Hepatocyte (in vitro differentiated cells): ENCODE data around the gene AFAP1.

Experiments used
- CTCF ChIP-seq: fragments of 200-600 bp; sonication (generic); IDR thresholded peaks from 2 replicates; pipeline ENCODE4 v1.5.1; 2016; ENCODE audit warnings: antibody characterized with exemption, mild to moderate bottlenecking; ENCODE audit not compliant: poor library complexity
- EZH2 ChIP-seq: fragments of 200-600 bp; sonication (generic); IDR thresholded peaks from 2 replicates; pipeline ENCODE4 v1.6.1; 2016; ENCODE audit warnings: antibody characterized with exemption, mild to moderate bottlenecking, borderline replicate concordance

DNA sequence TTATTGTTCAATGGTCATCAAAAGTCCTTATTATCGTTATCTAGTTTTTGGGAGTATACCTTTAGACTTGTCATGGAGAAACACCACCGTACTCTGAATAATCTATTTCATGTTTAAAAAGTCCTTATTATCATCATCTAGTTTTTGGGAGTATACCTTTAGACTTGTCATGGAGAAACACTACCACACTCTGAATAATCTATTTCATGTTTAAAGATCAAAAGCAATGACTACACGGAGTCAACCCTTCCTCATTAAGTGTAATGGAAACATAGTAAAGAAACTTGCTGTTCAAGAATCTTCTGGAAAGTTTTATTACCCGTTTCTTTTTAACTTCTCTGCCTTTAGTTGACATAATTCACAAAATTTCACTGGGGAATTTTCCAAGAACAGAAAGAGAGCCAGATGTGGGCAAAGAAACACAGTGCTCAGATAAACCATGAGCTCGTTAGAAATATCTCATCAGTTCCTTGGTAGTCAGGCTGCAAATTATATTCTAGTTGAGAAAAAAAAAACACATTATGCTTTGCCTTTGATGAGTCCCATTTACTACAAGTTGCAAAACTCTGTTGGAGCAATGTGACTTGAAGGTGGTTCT is 158.8 kb downstream of the AFAP1 start:
- TF ChIP-seq EZH2, result no peak
- TF ChIP-seq CTCF, result no peak
